Measurements from ENCODE around the gene GRM7. TPM values are rescaled to one million over a fixed set of nuclear protein-coding genes. Genes with fewer than 3 reads are reported as not detected.

The GRM7 gene
- total RNA-seq, 2 donors from 2014 or later: not detected

DNA sequence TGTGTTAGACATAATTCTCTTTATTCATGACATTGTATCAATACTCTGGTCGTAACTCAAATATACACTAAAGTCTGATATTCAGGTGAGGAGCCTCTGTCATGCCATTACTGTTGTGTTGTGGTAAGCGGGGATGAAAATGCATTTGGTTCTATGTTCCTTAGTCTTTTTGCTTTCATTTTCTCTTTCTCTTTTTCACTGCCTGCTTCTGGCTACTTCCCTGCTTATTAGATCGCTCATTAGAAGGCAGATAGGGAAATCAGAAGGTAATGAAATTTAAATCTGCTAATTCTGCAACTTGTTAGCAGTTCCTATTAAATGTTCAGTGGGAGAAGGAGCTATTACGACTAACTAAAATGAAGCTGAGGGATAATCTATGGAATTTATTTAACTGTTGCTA lies 345.0 kb downstream of the GRM7 start:
- H3K27me3 Mint-ChIP-seq: no peaks in the 10 kb centered on the region
- ATAC-seq (replicated peaks): no peak
- H3K4me3 Mint-ChIP-seq: peak overlapping the region; percentile 44
- H3K9me3 Mint-ChIP-seq: peaks cover 8% of the 10 kb centered on the region
- no peaks in the 10 kb centered on the region for H3K36me3 Mint-ChIP-seq (ENCODE audit: low read depth)
- H3K4me1 Mint-ChIP-seq: peaks cover 6% of the 10 kb centered on the region
- H3K27ac Mint-ChIP-seq: no peak overlapping the region

DNA sequence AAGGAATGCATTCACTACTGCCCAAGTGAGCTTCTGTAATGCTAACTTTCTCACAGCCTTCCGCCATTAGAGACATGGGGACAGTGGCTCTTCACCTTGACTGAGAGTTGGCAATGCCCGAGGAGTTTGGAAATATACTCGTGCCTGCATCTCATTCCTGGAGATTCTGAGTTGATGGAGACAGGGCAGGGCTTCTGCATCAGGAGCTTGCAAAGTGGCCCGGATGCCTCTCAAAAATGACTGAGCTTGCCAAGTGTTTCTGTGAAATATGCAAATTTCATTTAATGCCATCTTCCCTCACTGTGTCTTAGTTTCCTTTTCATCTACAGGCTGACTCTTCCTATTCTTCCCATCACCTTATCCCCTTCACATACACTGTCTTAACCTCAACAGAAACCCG lies 346.2 kb downstream of the GRM7 start:
- ATAC-seq (replicated peaks): peak; percentile 27
- H3K4me3 Mint-ChIP-seq: no peak overlapping the region
- H3K9me3 Mint-ChIP-seq: peaks cover 8% of the 10 kb centered on the region
- no peaks in the 10 kb centered on the region for H3K27me3 Mint-ChIP-seq
- H3K4me1 Mint-ChIP-seq: peaks cover 6% of the 10 kb centered on the region
- no peak overlapping the region for H3K27ac Mint-ChIP-seq
- no peaks in the 10 kb centered on the region for H3K36me3 Mint-ChIP-seq (ENCODE audit: low read depth)

DNA sequence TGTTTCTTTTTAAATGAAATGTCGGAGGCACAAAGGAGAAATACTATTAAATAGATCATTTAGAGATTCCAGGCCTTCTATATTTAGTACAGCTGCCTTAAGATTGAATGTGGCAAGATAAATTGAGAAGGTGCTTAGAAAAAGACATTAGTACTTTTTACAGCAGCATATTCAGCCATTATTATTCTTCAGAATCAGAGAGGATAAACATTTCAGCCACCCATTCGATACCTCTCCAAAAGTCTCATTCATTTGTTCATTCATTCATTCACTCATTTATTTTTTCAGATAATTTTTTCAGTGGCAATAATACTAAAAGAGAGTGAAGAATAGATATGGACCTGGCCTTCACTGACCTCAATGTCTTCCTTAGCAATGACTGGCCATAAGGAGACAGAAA lies 347.0 kb downstream of the GRM7 start:
- peaks cover 6% of the 10 kb centered on the region for H3K4me1 Mint-ChIP-seq
- H3K9me3 Mint-ChIP-seq: peaks cover 8% of the 10 kb centered on the region
- no peaks in the 10 kb centered on the region for H3K27me3 Mint-ChIP-seq
- ATAC-seq (replicated peaks): no peak
- no peaks in the 10 kb centered on the region for H3K36me3 Mint-ChIP-seq (ENCODE audit: low read depth)
- H3K27ac Mint-ChIP-seq: no peak overlapping the region
- H3K4me3 Mint-ChIP-seq: no peak overlapping the region

DNA sequence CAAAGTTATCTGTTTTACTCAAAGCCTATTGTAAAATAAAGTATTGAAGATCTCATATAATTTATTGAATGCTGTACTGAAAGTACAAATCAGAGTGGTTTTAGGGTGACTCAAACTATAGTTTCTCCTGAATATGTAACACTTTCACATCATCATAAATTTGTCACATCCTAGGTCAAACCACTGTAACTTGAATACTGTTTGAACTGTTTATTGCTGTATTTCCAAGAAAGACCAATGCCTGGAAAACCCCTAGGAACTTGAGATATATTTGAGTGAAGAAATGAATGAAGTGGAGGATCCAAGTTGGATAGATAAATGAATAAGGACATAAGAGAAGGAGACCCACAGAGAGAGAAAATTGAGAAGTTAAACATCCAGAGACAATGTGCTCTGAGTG lies 348.2 kb downstream of the GRM7 start:
- no peak overlapping the region for H3K27ac Mint-ChIP-seq
- no peaks in the 10 kb centered on the region for H3K27me3 Mint-ChIP-seq
- ATAC-seq (replicated peaks): peak; percentile 79
- peaks cover 8% of the 10 kb centered on the region for H3K9me3 Mint-ChIP-seq
- no peak overlapping the region for H3K4me3 Mint-ChIP-seq
- no peaks in the 10 kb centered on the region for H3K36me3 Mint-ChIP-seq (ENCODE audit: low read depth)
- H3K4me1 Mint-ChIP-seq: peaks cover 6% of the 10 kb centered on the region

DNA sequence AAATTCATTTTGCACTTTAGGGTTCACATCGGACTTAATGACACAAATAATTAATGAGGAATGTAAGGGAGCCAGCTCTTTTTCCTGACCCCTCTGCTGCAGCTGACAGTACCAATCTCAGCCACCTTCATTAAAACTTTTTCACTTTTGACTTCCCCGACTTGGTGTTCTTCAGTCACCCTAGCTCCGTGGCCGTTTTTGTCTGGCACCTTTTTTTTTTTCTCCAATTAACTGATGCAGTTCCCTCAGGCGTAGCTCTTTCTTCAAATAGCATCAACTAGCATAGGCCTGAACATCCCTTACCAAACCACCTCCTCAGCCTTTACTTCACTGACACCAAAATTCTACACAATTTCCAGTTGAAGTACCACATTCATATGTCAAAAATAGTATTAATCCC lies 350.8 kb downstream of the GRM7 start:
- Mint-ChIP-seq H3K9me3 (peaks cover 8% of the 10 kb centered on the region), H3K36me3 (ENCODE audit: low read depth) (no peaks in the 10 kb centered on the region), H3K27ac (no peak overlapping the region), H3K4me1 (peaks cover 6% of the 10 kb centered on the region), H3K27me3 (no peaks in the 10 kb centered on the region), H3K4me3 (no peak overlapping the region)
- no peak for ATAC-seq (replicated peaks)

DNA sequence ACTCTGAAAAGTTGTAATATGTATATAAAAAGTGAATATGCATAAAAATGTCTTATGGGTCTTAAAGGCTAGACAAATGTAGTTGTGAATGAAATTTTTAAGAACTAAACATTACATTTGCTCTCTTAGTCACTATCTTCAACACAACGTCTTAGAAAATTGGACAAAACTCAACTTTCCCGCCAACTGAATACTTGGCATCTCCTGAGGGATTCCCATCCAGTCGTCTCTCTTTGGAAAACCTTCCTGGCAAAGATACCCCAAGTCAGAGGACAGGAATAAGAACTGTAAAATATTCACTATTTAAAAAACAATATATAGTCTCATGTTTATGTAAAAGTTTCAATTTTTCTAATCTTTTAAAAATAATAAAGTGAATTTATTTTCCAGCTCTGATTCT lies 354.8 kb downstream of the GRM7 start:
- H3K4me3 Mint-ChIP-seq: no peak overlapping the region

DNA sequence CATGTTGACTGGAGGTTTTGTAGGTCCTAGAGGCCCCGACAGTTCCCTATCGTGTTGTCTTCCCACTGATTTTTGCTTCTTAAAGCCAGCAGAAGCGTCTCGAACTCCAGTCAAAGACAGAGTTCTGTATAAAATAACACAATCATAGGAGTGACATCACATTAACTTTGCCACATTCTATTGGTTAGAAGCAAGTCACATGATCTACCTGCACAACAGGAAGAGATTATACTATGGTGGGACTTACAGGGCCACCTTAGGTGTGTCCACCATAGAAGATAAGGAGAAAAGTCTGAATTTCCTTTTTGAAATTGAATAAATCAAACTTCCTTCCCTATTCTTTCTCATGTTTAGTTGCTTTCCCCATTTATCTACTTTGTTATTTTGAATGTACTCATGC lies 365.5 kb downstream of the GRM7 start:
- ATAC-seq (replicated peaks): no peak
- Mint-ChIP-seq H3K9me3 (peaks cover 8% of the 10 kb centered on the region), H3K36me3 (ENCODE audit: low read depth) (no peaks in the 10 kb centered on the region), H3K27ac (no peak overlapping the region), H3K27me3 (no peaks in the 10 kb centered on the region), H3K4me1 (no peaks in the 10 kb centered on the region), H3K4me3 (no peak overlapping the region)

More for the DNA sequence above, 354.8 kb downstream of the GRM7 start:
- no peak for ATAC-seq (replicated peaks)
- no peaks in the 10 kb centered on the region for H3K27me3 Mint-ChIP-seq
- no peaks in the 10 kb centered on the region for H3K36me3 Mint-ChIP-seq (ENCODE audit: low read depth)
- H3K4me1 Mint-ChIP-seq: no peaks in the 10 kb centered on the region
- no peak overlapping the region for H3K27ac Mint-ChIP-seq
- H3K9me3 Mint-ChIP-seq: no peaks in the 10 kb centered on the region

DNA sequence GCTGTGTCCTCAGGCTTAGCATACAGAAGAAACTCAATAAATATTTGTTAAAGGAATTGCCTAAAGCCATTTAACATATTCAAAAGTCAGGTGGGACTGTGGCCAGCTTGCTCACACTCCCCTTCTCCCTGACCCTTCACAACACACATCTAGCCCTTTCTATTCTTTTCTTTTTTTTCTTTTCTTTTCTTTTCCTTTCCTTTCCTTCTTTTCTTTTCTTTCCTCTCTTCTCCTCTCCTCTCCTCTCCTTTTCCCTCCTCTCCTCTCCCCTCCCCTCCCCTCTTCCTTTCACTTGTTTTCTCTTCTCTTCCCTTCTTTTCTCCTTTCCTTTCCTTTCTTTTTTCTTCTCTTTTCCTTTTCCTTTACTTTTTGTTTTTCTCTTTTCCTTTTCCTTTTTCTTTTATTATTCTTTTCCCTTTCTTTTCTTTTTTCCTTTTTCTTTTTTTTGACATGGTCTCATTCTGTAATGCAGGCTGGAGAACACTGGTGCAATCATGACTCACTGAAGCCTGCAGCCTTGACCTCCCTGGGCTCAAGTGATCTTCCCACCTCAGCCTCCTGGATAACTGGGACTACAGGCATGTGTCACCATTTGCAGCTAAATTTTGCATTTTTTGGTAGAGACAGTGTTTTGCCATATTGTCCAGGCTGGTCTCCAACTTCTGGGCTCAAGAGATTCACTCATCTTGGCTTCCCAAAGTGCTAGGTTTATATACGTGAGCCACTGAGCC lies 377.8 kb downstream of the GRM7 start:
- no peaks in the 10 kb centered on the region for H3K27me3 Mint-ChIP-seq
- no peak overlapping the region for H3K4me3 Mint-ChIP-seq
- H3K4me1 Mint-ChIP-seq: no peaks in the 10 kb centered on the region
- no peak for ATAC-seq (replicated peaks)
- no peak overlapping the region for H3K27ac Mint-ChIP-seq
- no peaks in the 10 kb centered on the region for H3K36me3 Mint-ChIP-seq (ENCODE audit: low read depth)
- H3K9me3 Mint-ChIP-seq: peaks cover 19% of the 10 kb centered on the region

DNA sequence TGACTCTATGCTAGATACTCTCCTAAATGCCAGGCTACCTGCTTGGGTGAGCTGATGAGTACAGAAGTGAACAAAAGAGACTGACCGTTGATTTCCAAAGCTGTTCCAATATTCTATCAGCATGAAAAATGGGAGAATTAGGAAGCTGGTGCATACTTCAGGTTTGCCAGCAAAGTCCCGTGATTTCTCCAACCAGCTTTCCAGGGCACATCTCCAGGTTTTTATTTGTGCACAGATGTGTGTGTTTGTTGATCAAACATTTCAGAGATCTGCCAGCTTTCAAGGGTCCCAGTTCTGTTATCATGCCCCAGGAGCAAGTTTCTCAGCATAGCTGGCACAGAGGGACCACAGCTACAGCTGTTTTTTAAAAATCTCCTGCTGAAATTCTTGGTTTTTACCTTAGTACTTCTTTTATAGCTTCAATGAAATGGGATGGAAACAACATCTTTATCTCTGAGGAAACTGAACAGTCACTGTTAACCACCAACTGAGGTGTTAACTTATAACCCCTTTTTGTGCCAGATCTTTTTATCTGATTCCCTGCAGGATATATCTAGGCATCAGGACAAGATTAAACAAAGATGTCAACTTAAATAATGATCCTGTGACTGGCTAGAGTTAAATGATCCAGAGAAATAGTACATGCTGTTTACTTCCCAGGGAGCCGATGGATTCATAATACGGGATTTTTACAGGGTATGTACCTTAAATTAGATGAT lies 380.8 kb downstream of the GRM7 start:
- Mint-ChIP-seq H3K4me3 (no peak overlapping the region), H3K36me3 (ENCODE audit: low read depth) (no peaks in the 10 kb centered on the region), H3K27ac (no peak overlapping the region), H3K27me3 (no peaks in the 10 kb centered on the region), H3K9me3 (peaks cover 15% of the 10 kb centered on the region), H3K4me1 (no peaks in the 10 kb centered on the region)
- no peak for ATAC-seq (replicated peaks)

DNA sequence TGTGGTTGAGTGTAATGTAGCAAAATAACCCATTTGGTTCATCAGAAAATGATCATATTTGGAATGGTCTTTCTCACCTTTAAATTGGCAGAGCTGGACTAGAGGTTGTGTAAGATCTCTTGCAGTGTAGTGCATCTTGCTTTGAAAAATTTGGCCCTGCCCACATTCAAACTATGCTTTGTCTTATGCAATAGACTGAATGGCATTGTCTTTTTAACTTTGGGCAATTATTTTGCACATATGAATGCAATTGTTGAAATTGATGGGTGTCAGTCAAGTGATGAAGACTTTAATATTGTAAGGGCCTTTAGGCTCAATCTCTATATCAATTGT lies 381.4 kb downstream of the GRM7 start:
- Mint-ChIP-seq H3K36me3 (ENCODE audit: low read depth) (no peaks in the 10 kb centered on the region), H3K9me3 (peaks cover 13% of the 10 kb centered on the region), H3K4me1 (no peaks in the 10 kb centered on the region), H3K27ac (no peak overlapping the region), H3K27me3 (no peaks in the 10 kb centered on the region), H3K4me3 (no peak overlapping the region)
- no peak for ATAC-seq (replicated peaks)

DNA sequence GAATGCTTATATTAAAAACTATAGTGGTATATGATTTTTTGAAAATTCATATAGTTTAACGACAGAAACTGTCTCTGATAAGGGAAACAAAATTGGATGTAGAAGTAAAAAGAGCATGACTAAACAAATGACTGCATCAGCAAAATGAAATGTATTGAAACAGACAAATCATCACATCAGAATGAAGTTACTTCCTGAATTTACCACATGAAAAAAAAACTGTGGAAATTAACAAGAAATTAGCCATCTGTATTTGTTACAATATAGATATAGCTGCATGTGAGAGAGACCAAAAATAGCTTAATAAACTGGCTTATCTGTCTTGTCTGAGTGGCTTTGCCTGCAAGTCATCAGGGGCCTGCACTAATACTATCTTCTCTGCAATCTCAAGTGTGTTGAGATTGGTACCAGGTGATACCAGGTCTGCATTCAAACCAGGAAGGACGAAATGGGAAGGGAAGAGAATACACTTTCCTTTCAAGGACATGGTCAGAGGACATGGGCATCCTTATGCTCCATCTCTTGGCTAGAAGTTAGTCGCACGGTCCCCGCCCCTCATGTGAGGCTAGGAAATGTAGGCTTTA lies 388.7 kb downstream of the GRM7 start:
- no peak for ATAC-seq (replicated peaks)
- no peaks in the 10 kb centered on the region for H3K36me3 Mint-ChIP-seq (ENCODE audit: low read depth)
- H3K27ac Mint-ChIP-seq: no peak overlapping the region
- no peaks in the 10 kb centered on the region for H3K4me1 Mint-ChIP-seq
- H3K27me3 Mint-ChIP-seq: no peaks in the 10 kb centered on the region
- no peaks in the 10 kb centered on the region for H3K9me3 Mint-ChIP-seq
- no peak overlapping the region for H3K4me3 Mint-ChIP-seq

DNA sequence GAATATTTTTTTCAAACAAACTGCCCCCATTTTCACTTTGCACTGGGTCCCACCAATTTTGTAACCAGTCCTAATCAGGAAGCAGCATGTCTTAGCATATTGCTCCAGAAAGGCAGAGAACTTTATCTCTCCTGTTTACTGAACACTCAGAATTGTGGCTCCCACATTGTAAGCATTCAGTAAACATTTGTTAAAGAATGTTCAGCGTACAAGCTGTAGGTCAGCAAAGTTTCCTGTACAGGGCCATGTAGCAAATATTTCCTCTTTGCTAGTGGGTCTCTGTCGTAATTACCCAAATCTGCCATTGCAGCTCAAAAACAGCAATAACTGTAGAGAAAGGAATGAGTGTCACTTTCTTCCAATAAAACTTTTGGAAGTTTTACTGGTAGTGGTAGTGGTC lies 393.3 kb downstream of the GRM7 start:
- no peak for ATAC-seq (replicated peaks)
- H3K36me3 Mint-ChIP-seq (ENCODE audit: low read depth): no peaks in the 10 kb centered on the region
- no peaks in the 10 kb centered on the region for H3K27me3 Mint-ChIP-seq
- peaks cover 8% of the 10 kb centered on the region for H3K9me3 Mint-ChIP-seq
- H3K27ac Mint-ChIP-seq: no peak overlapping the region
- H3K4me3 Mint-ChIP-seq: no peak overlapping the region
- H3K4me1 Mint-ChIP-seq: no peaks in the 10 kb centered on the region

DNA sequence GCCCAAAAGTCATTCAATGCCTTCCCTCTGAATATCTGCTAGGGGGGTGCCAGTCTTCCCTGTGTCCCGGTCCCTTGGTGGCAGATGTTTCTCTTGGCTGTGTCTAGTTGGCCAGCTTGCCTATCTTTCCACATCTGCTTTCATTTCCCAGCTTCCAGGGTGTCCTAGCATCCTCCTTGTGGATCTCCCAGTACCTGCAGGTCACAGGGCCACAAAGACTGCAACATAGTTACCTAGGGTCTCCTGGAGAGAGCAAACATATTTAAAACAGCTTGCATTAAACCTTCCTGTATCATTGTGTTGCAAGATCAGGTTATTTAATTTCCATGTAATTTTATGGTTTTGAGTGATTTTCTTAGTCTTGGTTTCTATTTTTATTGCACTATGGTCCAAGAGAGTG lies 400.1 kb downstream of the GRM7 start:
- Mint-ChIP-seq H3K36me3 (ENCODE audit: low read depth) (no peaks in the 10 kb centered on the region), H3K4me3 (no peak overlapping the region), H3K27ac (no peak overlapping the region), H3K27me3 (peaks cover 3% of the 10 kb centered on the region), H3K4me1 (no peaks in the 10 kb centered on the region), H3K9me3 (peaks cover 19% of the 10 kb centered on the region)
- no peak for ATAC-seq (replicated peaks)

DNA sequence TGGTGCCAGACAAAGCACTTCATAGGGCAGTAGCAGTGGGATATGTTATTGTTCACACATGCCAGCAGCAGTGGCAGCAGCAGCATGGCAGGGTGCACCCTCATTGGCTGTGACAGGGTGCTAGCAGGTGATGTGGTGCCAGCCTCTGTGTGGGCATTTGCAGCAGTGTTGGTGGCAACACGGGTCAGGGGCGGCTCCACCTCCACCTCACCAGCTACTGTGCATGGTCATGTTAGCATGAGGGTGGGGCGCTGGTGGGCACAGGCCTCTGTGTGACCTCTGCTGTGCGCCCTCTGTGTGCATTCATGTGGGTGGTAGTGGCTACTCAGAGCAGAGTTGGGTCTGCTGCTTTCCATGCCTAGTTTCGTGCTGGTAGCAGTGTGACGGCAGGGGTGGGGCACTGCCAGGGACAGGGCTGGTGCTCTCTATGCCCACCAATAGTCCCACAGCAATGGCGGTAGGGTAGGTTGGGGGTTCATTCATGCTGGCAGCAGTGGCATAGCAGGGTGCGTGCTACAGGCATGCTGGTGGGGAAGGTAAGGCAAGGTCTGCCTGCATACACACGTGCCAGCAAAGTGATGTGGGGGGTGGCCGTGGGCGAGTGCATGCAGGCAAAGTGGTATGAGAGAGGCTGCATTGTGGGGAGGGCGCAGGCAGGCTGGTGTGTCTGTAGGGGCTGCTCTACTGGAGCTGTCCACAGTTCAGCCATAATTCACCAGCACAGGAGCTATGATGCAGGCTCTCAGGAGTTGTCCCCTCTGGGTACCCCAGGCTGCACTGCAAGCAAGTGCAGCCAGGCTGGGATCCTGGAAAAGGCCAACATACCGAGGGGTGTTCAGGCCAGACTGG lies 402.7 kb downstream of the GRM7 start:
- no peaks in the 10 kb centered on the region for H3K36me3 Mint-ChIP-seq (ENCODE audit: low read depth)
- peaks cover 3% of the 10 kb centered on the region for H3K27me3 Mint-ChIP-seq
- no peak for ATAC-seq (replicated peaks)

More for the DNA sequence above, 402.7 kb downstream of the GRM7 start:
- Mint-ChIP-seq H3K27ac (no peak overlapping the region), H3K9me3 (peaks cover 11% of the 10 kb centered on the region), H3K4me3 (no peak overlapping the region), H3K4me1 (no peaks in the 10 kb centered on the region)

Measured in activated T-helper 17 cell treated with anti-CD3 and anti-CD28 coated beads, Interleukin-2, amount 50 U/mL, for 72 hours (primary cell).